H9 (cell line): ENCODE results near the gene TMF1. TPM values are rescaled to one million over a fixed set of nuclear protein-coding genes. Genes with fewer than 3 reads are reported as not detected.

ENCODE experiments used
- DNase-seq: peaks from one replicate; pipeline ENCODE4 v3.0.0-alpha.2; 2017
- H2AFZ ChIP-seq: one replicate; pipeline ENCODE4 v1.6.1; 2013; ENCODE audit warnings: mild to moderate bottlenecking, low read length, control low read depth, moderate library complexity
- H2AK5ac ChIP-seq: 2 replicates; pipeline ENCODE4 v1.6.1; 2013; ENCODE audit warnings: low read length, control low read depth, mixed read lengths; ENCODE audit not compliant: insufficient read length
- H2BK120ac ChIP-seq: one replicate; pipeline ENCODE4 v1.6.1; 2013; ENCODE audit warnings: low read depth, mild to moderate bottlenecking, low read length, control low read depth, inconsistent platforms; ENCODE audit not compliant: poor library complexity, severe bottlenecking
- H2BK12ac ChIP-seq: 2 replicates; pipeline ENCODE4 v1.6.1; 2013; ENCODE audit warnings: low read length, control low read depth, mixed read lengths, low read depth; ENCODE audit not compliant: insufficient read length
- H2BK15ac ChIP-seq: 2 replicates; pipeline ENCODE4 v1.6.1; 2013; ENCODE audit warnings: low read depth, low read length, control low read depth
- H2BK20ac ChIP-seq: one replicate; pipeline ENCODE4 v1.6.1; 2013; ENCODE audit warnings: low read depth, mild to moderate bottlenecking, low read length, control low read depth, inconsistent platforms; ENCODE audit not compliant: poor library complexity, severe bottlenecking
- H2BK5ac ChIP-seq: 2 replicates; pipeline ENCODE4 v1.6.1; 2013; ENCODE audit warnings: low read length, control low read depth, mixed read lengths; ENCODE audit not compliant: insufficient read length
- H3K14ac ChIP-seq: 2 replicates; pipeline ENCODE4 v1.6.1; 2013; ENCODE audit warnings: low read length, control low read depth; ENCODE audit not compliant: insufficient read depth
- H3K18ac ChIP-seq: 2 replicates; pipeline ENCODE4 v1.6.1; 2013; ENCODE audit warnings: low read depth, mild to moderate bottlenecking, mixed read lengths, low read length, control low read depth; ENCODE audit not compliant: insufficient read length
- H3K23ac ChIP-seq: 2 replicates; pipeline ENCODE4 v1.6.1; 2013; ENCODE audit warnings: low read length, control low read depth, mixed read lengths, low read depth; ENCODE audit not compliant: insufficient read length
- H3K23me2 ChIP-seq: 2 replicates; pipeline ENCODE4 v1.6.1; 2013; ENCODE audit warnings: low read depth, mild to moderate bottlenecking, mixed read lengths, low read length, control low read depth; ENCODE audit not compliant: insufficient read length, poor library complexity, severe bottlenecking
- H3K27ac ChIP-seq: 2 replicates; pipeline ENCODE4 v1.5.1; 2013; ENCODE audit warnings: low read length, control low read depth, mixed read lengths, low read depth; ENCODE audit not compliant: insufficient read length
- H3K27me3 ChIP-seq: 2 replicates; pipeline ENCODE4 v1.6.1; 2013; ENCODE audit warnings: low read length, control low read depth, inconsistent platforms; ENCODE audit not compliant: insufficient read depth
- H3K4ac ChIP-seq: 2 replicates; pipeline ENCODE4 v1.6.1; 2013; ENCODE audit warnings: low read depth, mild to moderate bottlenecking, control low read depth, inconsistent platforms, low read length, moderate library complexity
- H3K4me1 ChIP-seq: 2 replicates; pipeline ENCODE4 v1.6.1; 2013; ENCODE audit warnings: low read length, control low read depth, inconsistent platforms; ENCODE audit not compliant: insufficient read depth
- H3K4me2 ChIP-seq: 2 replicates; pipeline ENCODE4 v1.6.1; 2013; ENCODE audit warnings: low read length, control low read depth, mixed read lengths; ENCODE audit not compliant: insufficient read length, insufficient read depth
- H3K56ac ChIP-seq: 2 replicates; pipeline ENCODE4 v1.6.1; 2013; ENCODE audit warnings: low read depth, mild to moderate bottlenecking, mixed read lengths, low read length, control low read depth; ENCODE audit not compliant: insufficient read length
- H3K79me1 ChIP-seq: 2 replicates; pipeline ENCODE4 v1.6.1; 2013; ENCODE audit warnings: low read depth, mild to moderate bottlenecking, moderate library complexity, low read length, control low read depth, inconsistent platforms; ENCODE audit not compliant: insufficient read depth, poor library complexity, severe bottlenecking
- H3K79me2 ChIP-seq: 2 replicates; pipeline ENCODE4 v1.6.1; 2013; ENCODE audit warnings: low read length, control low read depth, inconsistent platforms; ENCODE audit not compliant: insufficient read depth
- H3K9ac ChIP-seq: 2 replicates; pipeline ENCODE4 v1.6.1; 2013; ENCODE audit warnings: low read length, control low read depth, mixed read lengths; ENCODE audit not compliant: insufficient read length; ENCODE audit errors: extremely low read depth
- H3K9me3 ChIP-seq: one replicate; pipeline ENCODE4 v1.6.1; 2013; ENCODE audit warnings: low read depth, low read length, inconsistent platforms; ENCODE audit not compliant: control insufficient read depth
- H3T11ph ChIP-seq: one replicate; pipeline ENCODE4 v1.6.1; 2013; ENCODE audit warnings: mild to moderate bottlenecking, low read length, control low read depth, inconsistent platforms
- H4K20me1 ChIP-seq: one replicate; pipeline ENCODE4 v1.6.1; 2013; ENCODE audit not compliant: control insufficient read depth, insufficient read length, insufficient read depth
- H4K5ac ChIP-seq: 2 replicates; pipeline ENCODE4 v1.6.1; 2013; ENCODE audit warnings: low read depth, mild to moderate bottlenecking, mixed read lengths, low read length, control low read depth; ENCODE audit not compliant: insufficient read length
- H4K8ac ChIP-seq: replicated peaks from 2 replicates; pipeline ENCODE4 v1.6.1; 2013; ENCODE audit warnings: low read length, control low read depth, mixed read lengths, low read depth; ENCODE audit not compliant: insufficient read length
- H4K91ac ChIP-seq: 2 replicates; pipeline ENCODE4 v1.6.1; 2013; ENCODE audit warnings: low read depth, mild to moderate bottlenecking, moderate library complexity, mixed read lengths, low read length, control low read depth; ENCODE audit not compliant: insufficient read length
- H3K27ac Mint-ChIP-seq, 3 experiments: 2 replicates in 2 of 3; 3 replicates in 1 of 3; pipeline ENCODE4 v1.8.0; 2020 to 2021; ENCODE audit warnings: mixed read lengths in 3 of 3, mild to moderate bottlenecking in 1 of 3, moderate library complexity in 1 of 3
- H3K27me3 Mint-ChIP-seq: 2 replicates; pipeline ENCODE4 v1.8.0; 2021; ENCODE audit warnings: low read depth, mild to moderate bottlenecking, moderate library complexity, mixed read lengths
- H3K36me3 Mint-ChIP-seq, 3 experiments: 2 replicates in 2 of 3; 3 replicates in 1 of 3; pipeline ENCODE4 v1.8.0; 2020 to 2021; ENCODE audit warnings: low read depth in 3 of 3, mixed read lengths in 3 of 3; ENCODE audit not compliant: insufficient read depth in 1 of 3
- H3K4me1 Mint-ChIP-seq, 2 experiments: 2 replicates each; pipeline ENCODE4 v1.8.0; 2020; ENCODE audit warnings: mixed read lengths in 2 of 2
- H3K4me3 Mint-ChIP-seq, 2 experiments: 2 replicates in 1 of 2; 3 replicates in 1 of 2; pipeline ENCODE4 v1.8.0; 2020 to 2021; ENCODE audit warnings: mild to moderate bottlenecking in 2 of 2, mixed read lengths in 2 of 2, moderate library complexity in 1 of 2
- H3K9me3 Mint-ChIP-seq, 2 experiments: 2 replicates in 1 of 2; 3 replicates in 1 of 2; pipeline ENCODE4 v1.8.0; 2020; ENCODE audit warnings: mild to moderate bottlenecking in 2 of 2, mixed read lengths in 2 of 2, moderate library complexity in 1 of 2
- WGBS: extraction: QIAGEN DNeasy Blood & Tissue Kit; methylation state at CpG from one replicate; pipeline ENCODE4 v1.1.7; 2013; ENCODE audit warnings: missing lambda C conversion rate, low lambda C conversion rate, mixed read lengths; ENCODE audit not compliant: insufficient read length; ENCODE audit errors: extremely low coverage; 5-methylcytosine and 5-hydroxymethylcytosine counted together
- total RNA-seq: library from RNA; stranded (reverse); gene quantifications from 2 replicates; pipeline ENCODE4 v1.2.1, GENCODE V29; 2021
- TF ChIP-seq, protein P1 (sequence below): fragments of 200-600 bp; sonication (generic); conservative IDR thresholded peaks from 3 replicates; pipeline ENCODE4 v1.8.0; 2021; ENCODE audit warnings: antibody characterized with exemption, mild to moderate bottlenecking

TMF1 gene
- total RNA-seq, 1 experiment from 2014 or later = 21.9 TPM

DNA sequence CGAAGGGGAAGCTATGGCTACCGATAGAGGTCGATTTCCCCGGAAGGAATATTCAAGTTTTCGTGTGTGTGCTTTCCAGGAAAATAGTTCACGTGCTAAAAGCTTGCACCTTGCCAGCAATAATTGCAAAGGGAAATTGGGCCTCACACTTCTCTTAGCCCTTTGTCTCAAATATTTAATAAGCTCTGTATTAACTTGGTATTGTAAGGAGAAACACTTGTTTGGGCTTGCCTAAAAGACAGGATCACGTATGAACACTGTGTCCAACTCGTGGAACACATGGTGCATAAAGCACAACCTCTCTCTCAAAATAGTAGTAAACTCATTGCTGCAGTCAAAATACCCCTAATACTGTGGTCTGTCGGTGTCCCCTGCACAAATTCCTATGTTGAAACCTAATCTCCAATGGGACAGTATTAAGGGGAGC is 352 bp upstream of the TMF1 start:
- WGBS = no CpG with 5 or more reads among the region's 9 CpGs
- peak overlapping the region; percentile 95 for H3K4me2 ChIP-seq

More for the DNA sequence above, 352 bp upstream of the TMF1 start:
- Histone ChIP-seq H3K56ac (no peak overlapping the region), H4K8ac (no peak overlapping the region), H3K4ac (no peak overlapping the region), H4K5ac (no peak overlapping the region), H4K20me1 (no peaks in the 10 kb centered on the region), H3K9ac (peak overlapping the region; percentile 65), H3K14ac (no peak overlapping the region), H2BK5ac (no peak overlapping the region), H3K9me3 (no peaks in the 10 kb centered on the region), H3K79me2 (peaks cover 5% of the 10 kb centered on the region; the same call in 1 of the 2 replicates), H3K27me3 (no peaks in the 10 kb centered on the region), H2BK12ac (no peak overlapping the region), H3T11ph (no peak overlapping the region), H4K91ac (no peak overlapping the region), H3K27ac (peak overlapping the region; percentile 9), H3K23me2 (peaks cover 4% of the 10 kb centered on the region), H3K18ac (peak overlapping the region; percentile 76), H3K23ac (no peak overlapping the region), H3K4me1 (peaks cover 4% of the 10 kb centered on the region; the same call in 1 of the 2 replicates), H2BK120ac (no peak overlapping the region), H3K79me1 (peaks cover 4% of the 10 kb centered on the region), H2AK5ac (no peak overlapping the region), H2BK15ac (no peak overlapping the region), H2BK20ac (no peak overlapping the region), H2AFZ (peak overlapping the region; percentile 26)
- peaks cover 8 to 29% (median 29%) of the 10 kb centered on the region in 3 experiments; a peak in 6 of 7 replicates for H3K36me3 Mint-ChIP-seq
- DNase-seq = no peak
- H3K9me3 Mint-ChIP-seq = no peaks in the 10 kb centered on the region
- peak overlapping the region; percentile 97 for H3K4me3 Mint-ChIP-seq
- H3K4me1 Mint-ChIP-seq = peaks cover 11% of the 10 kb centered on the region in 2 experiments
- TF ChIP-seq, protein P1, sequence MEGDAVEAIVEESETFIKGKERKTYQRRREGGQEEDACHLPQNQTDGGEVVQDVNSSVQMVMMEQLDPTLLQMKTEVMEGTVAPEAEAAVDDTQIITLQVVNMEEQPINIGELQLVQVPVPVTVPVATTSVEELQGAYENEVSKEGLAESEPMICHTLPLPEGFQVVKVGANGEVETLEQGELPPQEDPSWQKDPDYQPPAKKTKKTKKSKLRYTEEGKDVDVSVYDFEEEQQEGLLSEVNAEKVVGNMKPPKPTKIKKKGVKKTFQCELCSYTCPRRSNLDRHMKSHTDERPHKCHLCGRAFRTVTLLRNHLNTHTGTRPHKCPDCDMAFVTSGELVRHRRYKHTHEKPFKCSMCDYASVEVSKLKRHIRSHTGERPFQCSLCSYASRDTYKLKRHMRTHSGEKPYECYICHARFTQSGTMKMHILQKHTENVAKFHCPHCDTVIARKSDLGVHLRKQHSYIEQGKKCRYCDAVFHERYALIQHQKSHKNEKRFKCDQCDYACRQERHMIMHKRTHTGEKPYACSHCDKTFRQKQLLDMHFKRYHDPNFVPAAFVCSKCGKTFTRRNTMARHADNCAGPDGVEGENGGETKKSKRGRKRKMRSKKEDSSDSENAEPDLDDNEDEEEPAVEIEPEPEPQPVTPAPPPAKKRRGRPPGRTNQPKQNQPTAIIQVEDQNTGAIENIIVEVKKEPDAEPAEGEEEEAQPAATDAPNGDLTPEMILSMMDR = no peak
- H3K27me3 Mint-ChIP-seq = no peaks in the 10 kb centered on the region; the same call in 1 of the 2 replicates
- peak overlapping the region; percentile 94 to 97 (median 95) for H3K27ac Mint-ChIP-seq
